Loucy (cell line): ENCODE data around the gene FAM117A.

Experiments used
- H2AFZ ChIP-seq: fragments of 200-600 bp; sonication (generic); 2 replicates; pipeline ENCODE4 v1.6.0; 2016; ENCODE audit warnings: antibody characterized with exemption, mild to moderate bottlenecking, low read length, moderate library complexity
- H3F3A ChIP-seq: fragments of 200-600 bp; 2 replicates; pipeline ENCODE4 v1.6.0; 2016; ENCODE audit warnings: antibody characterized with exemption, low read depth, mild to moderate bottlenecking
- H3K27me3 ChIP-seq: fragments of 200-600 bp; sonication (generic); 2 replicates; pipeline ENCODE4 v1.6.1; 2014; ENCODE audit warnings: low read length, mild to moderate bottlenecking; ENCODE audit not compliant: insufficient read depth, poor library complexity, severe bottlenecking
- H3K36me3 ChIP-seq: fragments of 200-600 bp; sonication (generic); 2 replicates; pipeline ENCODE4 v1.6.1; 2016; ENCODE audit warnings: low read length; ENCODE audit not compliant: insufficient read depth
- H3K4me1 ChIP-seq: fragments of 200-600 bp; sonication (generic); 2 replicates; pipeline ENCODE4 v1.5.1; 2014; ENCODE audit warnings: low read length, mild to moderate bottlenecking; ENCODE audit not compliant: insufficient read depth, poor library complexity, severe bottlenecking
- H3K4me2 ChIP-seq: fragments of 200-600 bp; sonication (generic); 2 replicates; pipeline ENCODE4 v1.6.0; 2014; ENCODE audit warnings: antibody characterized with exemption, low read length, low read depth, mild to moderate bottlenecking; ENCODE audit not compliant: poor library complexity, severe bottlenecking
- H3K4me3 ChIP-seq: fragments of 200-600 bp; sonication (generic); 2 replicates; pipeline ENCODE4 v1.5.1; 2014; ENCODE audit warnings: low read length, mild to moderate bottlenecking, mixed read lengths; ENCODE audit not compliant: poor library complexity, severe bottlenecking
- H3K79me2 ChIP-seq: fragments of 200-600 bp; sonication (generic); 2 replicates; pipeline ENCODE4 v1.6.1; 2014; ENCODE audit warnings: low read length; ENCODE audit not compliant: insufficient read depth
- H3K9ac ChIP-seq: fragments of 200-600 bp; sonication (generic); 2 replicates; pipeline ENCODE4 v1.6.0; 2014; ENCODE audit warnings: mild to moderate bottlenecking, low read depth, low read length, moderate library complexity; ENCODE audit not compliant: poor library complexity, severe bottlenecking
- H3K9me2 ChIP-seq: fragments of 200-600 bp; sonication (generic); replicated peaks from 2 replicates; pipeline ENCODE4 v1.6.1; 2016; ENCODE audit warnings: low read depth, low read length, mixed read lengths
- H3K9me3 ChIP-seq: fragments of 200-600 bp; sonication (generic); 2 replicates; pipeline ENCODE4 v1.6.1; 2014; ENCODE audit warnings: mild to moderate bottlenecking, antibody characterized with exemption, low read length, low read depth; ENCODE audit not compliant: insufficient read depth
- H4K20me1 ChIP-seq: fragments of 200-600 bp; sonication (generic); 2 replicates; pipeline ENCODE4 v1.6.0; 2014; ENCODE audit warnings: antibody characterized with exemption, low read length, mild to moderate bottlenecking; ENCODE audit not compliant: insufficient read depth, poor library complexity, severe bottlenecking
- CTCF ChIP-seq: fragments of 200-600 bp; sonication (generic); conservative IDR thresholded peaks from 2 replicates; pipeline ENCODE4 v1.5.1; 2014; ENCODE audit warnings: mild to moderate bottlenecking, antibody characterized with exemption, low read length
- EZH2phosphoT487 ChIP-seq: fragments of 200-600 bp; IDR thresholded peaks from 2 replicates; pipeline ENCODE4 v1.6.1; 2018; ENCODE audit warnings: antibody characterized with exemption, mild to moderate bottlenecking, moderate library complexity, borderline replicate concordance

The FAM117A gene

GRCh38 chr17:49715717-49716279 is 48.1 kb downstream of the FAM117A start:
- no peak for TF ChIP-seq CTCF
- TF ChIP-seq EZH2phosphoT487: no peak
- no peak overlapping the region for H3K4me3 ChIP-seq
- peaks cover 16% of the 10 kb centered on the region for H4K20me1 ChIP-seq
- H3K9me3 ChIP-seq: no peaks in the 10 kb centered on the region
- no peak overlapping the region for H3K9ac ChIP-seq
- H3K4me2 ChIP-seq: no peak overlapping the region
- peaks cover 5% of the 10 kb centered on the region; the same call in 1 of the 2 replicates for H3F3A ChIP-seq
- H3K79me2 ChIP-seq: no peaks in the 10 kb centered on the region
- H2AFZ ChIP-seq: no peak overlapping the region
- H3K36me3 ChIP-seq: peaks cover 98% of the 10 kb centered on the region
- no peaks in the 10 kb centered on the region for H3K27me3 ChIP-seq
- H3K9me2 ChIP-seq: no peaks in the 10 kb centered on the region
- no peaks in the 10 kb centered on the region for H3K4me1 ChIP-seq

- Histone ChIP-seq H3K4me2 (no peak overlapping the region), H4K20me1 (peaks cover 12% of the 10 kb centered on the region), H3K4me1 (no peaks in the 10 kb centered on the region), H3K4me3 (no peak overlapping the region), H3K9me3 (no peaks in the 10 kb centered on the region), H3K36me3 (peaks cover 98% of the 10 kb centered on the region), H2AFZ (no peak overlapping the region), H3F3A (peaks cover 5% of the 10 kb centered on the region; the same call in 1 of the 2 replicates), H3K27me3 (no peaks in the 10 kb centered on the region), H3K79me2 (no peaks in the 10 kb centered on the region), H3K9me2 (no peaks in the 10 kb centered on the region), H3K9ac (no peak overlapping the region)
- TF ChIP-seq EZH2phosphoT487: no peak
- no peak for TF ChIP-seq CTCF
These were observed 48.7 kb downstream of the FAM117A start for GRCh38 chr17:49715216-49715615.

GRCh38 chr17:49708515-49709183 is 55.3 kb downstream of the FAM117A start:
- peaks cover 11% of the 10 kb centered on the region for H3K4me1 ChIP-seq
- peaks cover 54% of the 10 kb centered on the region for H3K36me3 ChIP-seq
- no peak overlapping the region for H3K4me2 ChIP-seq

More at GRCh38 chr17:49708515-49709183, 55.3 kb downstream of the FAM117A start:
- Histone ChIP-seq H3F3A (peaks cover 8% of the 10 kb centered on the region; the same call in 1 of the 2 replicates), H3K9me2 (no peaks in the 10 kb centered on the region), H4K20me1 (peaks cover 3% of the 10 kb centered on the region), H3K27me3 (no peaks in the 10 kb centered on the region), H3K4me3 (no peak overlapping the region), H3K9me3 (no peaks in the 10 kb centered on the region), H2AFZ (no peak overlapping the region), H3K79me2 (peaks cover 32% of the 10 kb centered on the region), H3K9ac (no peak overlapping the region)
- 0 out of 2 replicates have a peak, but pooled peaks have one; percentile 9 for TF ChIP-seq CTCF
- TF ChIP-seq EZH2phosphoT487: no peak
